ENCODE measurements around the gene LIFR. TPM values are rescaled to one million over a fixed set of nuclear protein-coding genes. Genes with fewer than 3 reads are reported as not detected.

LIFR gene
- total and polyA plus RNA-seq, 2 of the 4 experiments (the other 2 are of a cell fraction) = 1.9 to 10.4 TPM

- Histone ChIP-seq H3K4ac (ENCODE audit: low read depth, low read length) (no peak overlapping the region), H2AFZ (replicated peaks; ENCODE audit: low read length, poor library complexity) (no peak overlapping the region), H3K79me1 (ENCODE audit: low read depth in 1 of 2, low read length in 2 of 2) (peaks cover 27 to 35% of the 10 kb centered on the region in 2 experiments), H3K36me3 (ENCODE audit: control insufficient read depth, insufficient read depth, low read length) (no peaks in the 10 kb centered on the region; the same call in 1 of the 2 replicates), H2BK20ac (ENCODE audit: low read depth, low read length) (no peak overlapping the region), H2BK120ac (ENCODE audit: low read depth, low read length) (no peak overlapping the region), H2BK5ac (ENCODE audit: low read depth, low read length, poor library complexity, severe bottlenecking) (no peak overlapping the region), H3K4me2 (ENCODE audit: low read depth, low read length) (no peak overlapping the region), H3K9ac (ENCODE audit: low read depth, low read length) (no peak overlapping the region), H4K20me1 (ENCODE audit: insufficient read depth, low read length) (peaks cover 11% of the 10 kb centered on the region), H3K18ac (ENCODE audit: low read depth, low read length) (no peak overlapping the region), H3K56ac (ENCODE audit: extremely low read depth, insufficient read depth, low read length) (no peak overlapping the region), H4K5ac (ENCODE audit: low read depth, low read length) (no peak overlapping the region), H3K23ac (ENCODE audit: low read depth, low read length) (no peak overlapping the region), H3K9me3 (ENCODE audit: control insufficient read depth, insufficient read depth, low read length) (no peaks in the 10 kb centered on the region), H3K4me3 (ENCODE audit: insufficient read depth, low read depth, low read length) (no peak overlapping the region), H3K27me3 (ENCODE audit: control insufficient read depth, insufficient read depth, low read length) (no peaks in the 10 kb centered on the region), H3K27ac (ENCODE audit: insufficient read depth, low read length) (no peak overlapping the region), H2BK15ac (ENCODE audit: low read depth, low read length) (no peak overlapping the region), H3K14ac (replicated peaks; ENCODE audit: low read depth, low read length) (no peak overlapping the region), H4K91ac (ENCODE audit: insufficient read depth, low read depth, low read length) (no peak overlapping the region), H2AK9ac (replicated peaks; ENCODE audit: low read depth, low read length, poor library complexity) (no peak overlapping the region), H3K9me1 (ENCODE audit: insufficient read depth, low read length) (peaks cover 4% of the 10 kb centered on the region), H3K4me1 (ENCODE audit: control insufficient read depth, insufficient read depth, low read length) (peaks cover 5% of the 10 kb centered on the region), H2AK5ac (ENCODE audit: low read depth, low read length) (no peak overlapping the region), H4K8ac (ENCODE audit: low read depth in 2 of 2, low read length in 2 of 2) (no peak overlapping the region)
- ChIA-PET POLR2A (ENCODE audit: unreplicated experiment) (no interaction called here), CTCF (no interaction called here)
- DNase-seq (no peak), ATAC-seq (ENCODE audit: low read depth) (no peak)
- dilution Hi-C loops (cut with HindIII; ENCODE audit: low sequenced_read_pairs, unreplicated experiment) = no loop called here
- in situ Hi-C loops (cut with MboI; ENCODE audit: low sequenced_read_pairs) = no loop called here
- TF ChIP-seq FOS (IDR thresholded peaks at IDR 0.05; ENCODE audit: low read depth, low read length) = no peak
- TF ChIP-seq MXI1 (IDR thresholded peaks at IDR 0.05; ENCODE audit: borderline replicate concordance, low read depth, low read length) = no peak
- no peak for TF ChIP-seq USF2 (IDR thresholded peaks at IDR 0.05; ENCODE audit: low read depth, low read length)
- TF ChIP-seq CHD1 (IDR thresholded peaks at IDR 0.05; ENCODE audit: low read depth, low read length) = no peak
- no peak for TF ChIP-seq POLR2A (IDR thresholded peaks at IDR 0.05; ENCODE audit: low read depth, low read length)
- no peak for TF ChIP-seq MAFK (IDR thresholded peaks at IDR 0.05; ENCODE audit: low read depth, low read length)
- no peak for TF ChIP-seq CEBPB (IDR thresholded peaks at IDR 0.05; ENCODE audit: low read depth, low read length)
- no peak for TF ChIP-seq NFE2L2 (IDR thresholded peaks at IDR 0.05; ENCODE audit: low read depth, low read length)
- TF ChIP-seq SMC3 (IDR thresholded peaks at IDR 0.05; ENCODE audit: low read depth, low read length) = no peak
- TF ChIP-seq BHLHE40 (IDR thresholded peaks at IDR 0.05; ENCODE audit: low read depth, low read length) = no peak
- no peak for TF ChIP-seq RFX5 (IDR thresholded peaks at IDR 0.05; ENCODE audit: low read depth, low read length)
- no peak for TF ChIP-seq CTCF (conservative IDR thresholded peaks at IDR 0.05; ENCODE audit: low read depth, low read length)
- TF ChIP-seq RCOR1 (IDR thresholded peaks at IDR 0.05; ENCODE audit: insufficient replicate concordance, low read length) = no peak
- TF ChIP-seq MAZ (IDR thresholded peaks at IDR 0.05; ENCODE audit: borderline replicate concordance, low read depth, low read length) = no peak
- TF ChIP-seq ELK1 (IDR thresholded peaks at IDR 0.05; ENCODE audit: borderline replicate concordance, low read depth, low read length) = no peak
- 90% methylated on average over 2 of the region's 4 CpGs; no CpG with 5 or more reads in 1 of the 2 experiments for WGBS, 2 experiments (ENCODE audit: extremely low coverage in 2 of 2, insufficient read length in 1 of 2)
- BruUV-seq (replicated peaks) = no TSS peak
- intact Hi-C loops (cut with micrococcal nuclease) = no loop called here
These were observed 12.6 kb downstream of the LIFR start for GRCh38 chr5:38543886-38544285.
